Panc1 (cell line): Measurements from ENCODE around the gene MAP4K4. TPM values are rescaled to one million over a fixed set of nuclear protein-coding genes. Genes with fewer than 3 reads are reported as not detected.

Experiments
- ATAC-seq: fragments of 200-7000 bp; cut with Tn5 transposase; 2 replicates; pipeline ENCODE4 v1.9.1; 2020; ENCODE audit warnings: mild to moderate bottlenecking, moderate library complexity
- BruUV-seq: library from RNA; stranded (reverse); fragments of 400-500 nt; replicated peaks from 2 replicates; lab custom pipeline; 2021; lab: Mats Ljungman, UMichigan
- CTCF ChIA-PET: fragments of 300-600 bp; sonication (Branson Sonifier 250); formaldehyde crosslinking; loops from one replicate; lab custom pipeline; 2022; ENCODE audit warnings: antibody characterized with exemption; lab: Charles Lee
- POLR2A ChIA-PET: fragments of 300-600 bp; sonication (Branson Sonifier 250); formaldehyde crosslinking; loops from one replicate; lab custom pipeline; 2022; ENCODE audit warnings: antibody characterized with exemption; lab: Charles Lee
- DNase-seq: peaks from one replicate; pipeline ENCODE4 v3.0.0-alpha.2; 2010; ENCODE audit warnings: low read depth, low spot score
- H3K27ac ChIP-seq: 2 replicates; pipeline ENCODE4 v1.5.1; 2011; ENCODE audit warnings: mild to moderate bottlenecking, low read length, inconsistent platforms
- H3K27me3 ChIP-seq: fragments of 200-500 bp; sonication (Bioruptor generic); 2 replicates; pipeline ENCODE4 v1.6.0; 2014; ENCODE audit warnings: low read length, inconsistent platforms; ENCODE audit not compliant: control insufficient read depth, insufficient read depth
- H3K36me3 ChIP-seq: fragments of 200-500 bp; sonication (Bioruptor generic); 2 replicates; pipeline ENCODE4 v1.5.1; 2014; ENCODE audit warnings: inconsistent platforms, mild to moderate bottlenecking, low read length, moderate library complexity; ENCODE audit not compliant: control insufficient read depth, insufficient read depth
- H3K4me1 ChIP-seq: 2 replicates; pipeline ENCODE4 v1.5.1; 2011; ENCODE audit warnings: inconsistent platforms, mild to moderate bottlenecking, low read length, moderate library complexity; ENCODE audit not compliant: control insufficient read depth, insufficient read depth
- H3K4me3 ChIP-seq, 2 experiments: 2 replicates each; pipeline ENCODE4 v1.5.1; 2011 to 2012; ENCODE audit warnings: low read depth in 2 of 2, low read length in 2 of 2, mild to moderate bottlenecking in 2 of 2, inconsistent platforms in 1 of 2, moderate library complexity in 1 of 2
- H3K9me3 ChIP-seq: fragments of 200-500 bp; sonication (Bioruptor generic); 2 replicates; pipeline ENCODE4 v1.5.1; 2014; ENCODE audit warnings: low read depth, mild to moderate bottlenecking, inconsistent platforms, low read length, moderate library complexity; ENCODE audit not compliant: control insufficient read depth, insufficient read depth
- POLR2AphosphoS5 ChIP-seq: IDR thresholded peaks from 2 replicates; pipeline ENCODE4 v1.6.1; 2012; ENCODE audit warnings: mild to moderate bottlenecking, low read depth, low read length, moderate library complexity
- SIN3A ChIP-seq: IDR thresholded peaks from 2 replicates; pipeline ENCODE4 v1.6.1; 2012; ENCODE audit warnings: low read depth, mild to moderate bottlenecking, low read length, moderate library complexity, borderline replicate concordance; ENCODE audit not compliant: insufficient read depth
- TCF7L2 ChIP-seq: IDR thresholded peaks from 2 replicates; pipeline ENCODE4 v1.6.1; 2011; ENCODE audit warnings: mild to moderate bottlenecking, low read depth, low read length, inconsistent platforms
- in situ Hi-C: cut with HindIII; loops from 2 replicates; pipeline ENCODE4 v1.10.0; 2016; ENCODE audit warnings: low sequenced_read_pairs, low pct_unique_long_range_greater_than_20kb
- intact Hi-C: fragments of 100-400 bp; cut with micrococcal nuclease; formaldehyde crosslinking; loops from one replicate; pipeline ENCODE4 v1.10.0; 2022; ENCODE audit not compliant: unreplicated experiment
- total RNA-seq: library from RNA; stranded (reverse); gene quantifications from one replicate; pipeline ENCODE4 v1.2.1, GENCODE V29; 2021; ENCODE audit not compliant: unreplicated experiment
- TF ChIP-seq, protein P1 (sequence below), 2 experiments: IDR thresholded peaks; 2 replicates each; pipeline ENCODE4 v1.6.1; 2011 to 2012; ENCODE audit warnings: low read depth in 2 of 2, control low read depth in 1 of 2, low read length in 1 of 2, mild to moderate bottlenecking in 1 of 2, moderate library complexity in 1 of 2; ENCODE audit not compliant: insufficient read depth in 1 of 2
- TF ChIP-seq, protein P2 (sequence below): fragments of 450-650 bp; IDR thresholded peaks from 2 replicates; pipeline ENCODE4 v1.5.1; 2017; ENCODE audit warnings: mild to moderate bottlenecking

MAP4K4 gene
- total RNA-seq, 1 experiment from 2014 or later: 68.5 TPM

DNA sequence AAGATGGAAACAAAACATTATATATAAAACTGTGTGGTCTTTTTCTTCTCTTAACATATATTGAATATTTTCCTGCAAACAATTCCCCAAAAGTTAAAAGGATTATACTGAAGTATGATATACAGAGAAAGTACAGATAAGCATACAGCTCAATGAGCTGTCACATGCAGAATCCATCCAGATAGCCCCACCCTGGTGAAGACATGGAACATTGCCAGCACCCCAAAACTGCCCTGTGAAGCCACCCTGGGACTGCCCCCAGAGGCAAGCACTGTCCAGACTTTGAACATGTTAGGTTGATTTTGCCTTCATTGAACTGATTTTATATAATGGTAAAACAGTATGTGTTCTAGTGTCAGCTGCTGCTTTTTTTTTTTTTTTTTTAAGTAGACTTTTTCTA lies 182.0 kb downstream of the MAP4K4 start:
- Histone ChIP-seq H3K4me1 (no peaks in the 10 kb centered on the region), H3K4me3 (no peak overlapping the region), H3K9me3 (no peaks in the 10 kb centered on the region), H3K36me3 (peaks cover 12% of the 10 kb centered on the region), H3K27ac (no peak overlapping the region), H3K27me3 (no peaks in the 10 kb centered on the region)
- TF ChIP-seq POLR2AphosphoS5 (no peak), TCF7L2 (no peak), SIN3A (no peak)
- TF ChIP-seq, protein P1, sequence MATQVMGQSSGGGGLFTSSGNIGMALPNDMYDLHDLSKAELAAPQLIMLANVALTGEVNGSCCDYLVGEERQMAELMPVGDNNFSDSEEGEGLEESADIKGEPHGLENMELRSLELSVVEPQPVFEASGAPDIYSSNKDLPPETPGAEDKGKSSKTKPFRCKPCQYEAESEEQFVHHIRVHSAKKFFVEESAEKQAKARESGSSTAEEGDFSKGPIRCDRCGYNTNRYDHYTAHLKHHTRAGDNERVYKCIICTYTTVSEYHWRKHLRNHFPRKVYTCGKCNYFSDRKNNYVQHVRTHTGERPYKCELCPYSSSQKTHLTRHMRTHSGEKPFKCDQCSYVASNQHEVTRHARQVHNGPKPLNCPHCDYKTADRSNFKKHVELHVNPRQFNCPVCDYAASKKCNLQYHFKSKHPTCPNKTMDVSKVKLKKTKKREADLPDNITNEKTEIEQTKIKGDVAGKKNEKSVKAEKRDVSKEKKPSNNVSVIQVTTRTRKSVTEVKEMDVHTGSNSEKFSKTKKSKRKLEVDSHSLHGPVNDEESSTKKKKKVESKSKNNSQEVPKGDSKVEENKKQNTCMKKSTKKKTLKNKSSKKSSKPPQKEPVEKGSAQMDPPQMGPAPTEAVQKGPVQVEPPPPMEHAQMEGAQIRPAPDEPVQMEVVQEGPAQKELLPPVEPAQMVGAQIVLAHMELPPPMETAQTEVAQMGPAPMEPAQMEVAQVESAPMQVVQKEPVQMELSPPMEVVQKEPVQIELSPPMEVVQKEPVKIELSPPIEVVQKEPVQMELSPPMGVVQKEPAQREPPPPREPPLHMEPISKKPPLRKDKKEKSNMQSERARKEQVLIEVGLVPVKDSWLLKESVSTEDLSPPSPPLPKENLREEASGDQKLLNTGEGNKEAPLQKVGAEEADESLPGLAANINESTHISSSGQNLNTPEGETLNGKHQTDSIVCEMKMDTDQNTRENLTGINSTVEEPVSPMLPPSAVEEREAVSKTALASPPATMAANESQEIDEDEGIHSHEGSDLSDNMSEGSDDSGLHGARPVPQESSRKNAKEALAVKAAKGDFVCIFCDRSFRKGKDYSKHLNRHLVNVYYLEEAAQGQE (IDR thresholded peaks at IDR 0.05; ENCODE audit: insufficient read depth in 1 of 2, low read depth in 2 of 2, low read length in 1 of 2): no peak
- TF ChIP-seq, protein P2, sequence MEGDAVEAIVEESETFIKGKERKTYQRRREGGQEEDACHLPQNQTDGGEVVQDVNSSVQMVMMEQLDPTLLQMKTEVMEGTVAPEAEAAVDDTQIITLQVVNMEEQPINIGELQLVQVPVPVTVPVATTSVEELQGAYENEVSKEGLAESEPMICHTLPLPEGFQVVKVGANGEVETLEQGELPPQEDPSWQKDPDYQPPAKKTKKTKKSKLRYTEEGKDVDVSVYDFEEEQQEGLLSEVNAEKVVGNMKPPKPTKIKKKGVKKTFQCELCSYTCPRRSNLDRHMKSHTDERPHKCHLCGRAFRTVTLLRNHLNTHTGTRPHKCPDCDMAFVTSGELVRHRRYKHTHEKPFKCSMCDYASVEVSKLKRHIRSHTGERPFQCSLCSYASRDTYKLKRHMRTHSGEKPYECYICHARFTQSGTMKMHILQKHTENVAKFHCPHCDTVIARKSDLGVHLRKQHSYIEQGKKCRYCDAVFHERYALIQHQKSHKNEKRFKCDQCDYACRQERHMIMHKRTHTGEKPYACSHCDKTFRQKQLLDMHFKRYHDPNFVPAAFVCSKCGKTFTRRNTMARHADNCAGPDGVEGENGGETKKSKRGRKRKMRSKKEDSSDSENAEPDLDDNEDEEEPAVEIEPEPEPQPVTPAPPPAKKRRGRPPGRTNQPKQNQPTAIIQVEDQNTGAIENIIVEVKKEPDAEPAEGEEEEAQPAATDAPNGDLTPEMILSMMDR: no peak
- DNase-seq: no peak
- POLR2A ChIA-PET: interaction anchor here (0.6 kb wide), 2 partner anchors 13 to 100 kb away, joined by 4 to 7 read pairs; no protein-coding TSS in a partner anchor
- BruUV-seq: no TSS peak
- no peak for ATAC-seq
- intact Hi-C loops (no loop called here), in situ Hi-C loops (no loop called here)
- CTCF ChIA-PET: interaction anchor here (0.6 kb wide), 1 partner anchor 550 kb away, joined by 3 read pairs; no protein-coding TSS in a partner anchor

DNA sequence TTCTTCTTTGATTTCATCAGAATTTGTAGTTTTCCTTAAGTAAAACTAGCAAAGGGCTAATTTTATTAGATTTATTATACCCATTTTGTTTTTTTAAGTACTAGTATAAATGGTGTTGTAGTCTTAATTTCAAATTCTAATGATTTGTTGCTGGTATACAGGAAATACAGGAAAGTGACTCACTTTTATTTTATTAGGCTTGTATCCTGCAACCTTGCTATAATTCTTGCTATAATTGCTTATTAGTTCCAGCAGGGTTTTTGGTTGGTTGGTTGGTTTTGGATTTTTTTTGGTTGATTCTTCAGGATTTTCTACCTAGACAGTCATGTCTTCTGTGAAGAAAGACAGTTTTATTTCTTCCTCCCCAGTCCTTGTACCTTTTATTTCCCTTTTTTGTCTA lies 183.6 kb downstream of the MAP4K4 start:
- no peak for ATAC-seq
- intact Hi-C loops (loop anchor here (5.0 kb wide), 1 partner anchor 361 kb away; no protein-coding TSS in a partner anchor), in situ Hi-C loops (no loop called here)
- Histone ChIP-seq H3K27ac (no peak overlapping the region), H3K4me1 (no peaks in the 10 kb centered on the region), H3K9me3 (no peaks in the 10 kb centered on the region), H3K36me3 (peaks cover 3% of the 10 kb centered on the region; the same call in 1 of the 2 replicates), H3K27me3 (no peaks in the 10 kb centered on the region), H3K4me3 (no peak overlapping the region)
- BruUV-seq: no TSS peak
- no peak for DNase-seq
- ChIA-PET POLR2A (no interaction called here), CTCF (no interaction called here)
- TF ChIP-seq, protein P1 (IDR thresholded peaks at IDR 0.05; ENCODE audit: insufficient read depth in 1 of 2, low read depth in 2 of 2, low read length in 1 of 2): no peak
- no peak for TF ChIP-seq TCF7L2
- TF ChIP-seq SIN3A: no peak
- no peak for TF ChIP-seq POLR2AphosphoS5
- TF ChIP-seq, protein P2: no peak
